Activated T-helper 2 cell treated with anti-CD3 and anti-CD28 coated beads, Interferon-gamma antibody, Interleukin-2, Interleukin-4, amounts not matched to agents 10 μg/mL and 5 μg/mL and 100 μg/mL, durations not matched to agents 14 hours and 24 hours and 36 hours (primary cell): ENCODE results near the gene PTPN2. TPM values are rescaled to one million over a fixed set of nuclear protein-coding genes. Genes with fewer than 3 reads are reported as not detected.
A peak's percentile ranks its signal among the peaks of the same experiment; 100 is the strongest.
"Not testable (repeated sequence)": the region's sequence is repeated elsewhere in the genome, so short reads cannot be mapped to it uniquely, and the experiment has no call there.

Experiments used
- DNase-seq: peaks from one replicate; pipeline ENCODE4 v3.0.0; 2021; ENCODE audit warnings: low spot score
- H3K27ac Mint-ChIP-seq: one replicate; pipeline ENCODE4 v1.8.0; 2021; ENCODE audit warnings: mixed read lengths
- H3K27me3 Mint-ChIP-seq: one replicate; pipeline ENCODE4 v1.8.0; 2021; ENCODE audit warnings: low read depth, mixed read lengths
- H3K36me3 Mint-ChIP-seq: one replicate; pipeline ENCODE4 v1.8.0; 2021; ENCODE audit warnings: low read depth, mixed read lengths
- H3K4me1 Mint-ChIP-seq: one replicate; pipeline ENCODE4 v1.8.0; 2021; ENCODE audit warnings: low read depth, mixed read lengths
- H3K4me3 Mint-ChIP-seq: one replicate; pipeline ENCODE4 v1.8.0; 2021; ENCODE audit warnings: low read depth, mild to moderate bottlenecking, moderate library complexity, mixed read lengths
- H3K9me3 Mint-ChIP-seq: one replicate; pipeline ENCODE4 v1.8.0; 2021; ENCODE audit warnings: mixed read lengths
- intact Hi-C: fragments of 100-400 bp; cut with micrococcal nuclease; formaldehyde crosslinking; loops from one replicate; pipeline ENCODE4 v1.15.1; 2023
- total RNA-seq: library from RNA; stranded (reverse); gene quantifications from 2 replicates; pipeline ENCODE4 v1.2.3, GENCODE V29; 2022

The PTPN2 gene
- total RNA-seq, 1 donor from 2014 or later: 60.6 TPM

DNA sequence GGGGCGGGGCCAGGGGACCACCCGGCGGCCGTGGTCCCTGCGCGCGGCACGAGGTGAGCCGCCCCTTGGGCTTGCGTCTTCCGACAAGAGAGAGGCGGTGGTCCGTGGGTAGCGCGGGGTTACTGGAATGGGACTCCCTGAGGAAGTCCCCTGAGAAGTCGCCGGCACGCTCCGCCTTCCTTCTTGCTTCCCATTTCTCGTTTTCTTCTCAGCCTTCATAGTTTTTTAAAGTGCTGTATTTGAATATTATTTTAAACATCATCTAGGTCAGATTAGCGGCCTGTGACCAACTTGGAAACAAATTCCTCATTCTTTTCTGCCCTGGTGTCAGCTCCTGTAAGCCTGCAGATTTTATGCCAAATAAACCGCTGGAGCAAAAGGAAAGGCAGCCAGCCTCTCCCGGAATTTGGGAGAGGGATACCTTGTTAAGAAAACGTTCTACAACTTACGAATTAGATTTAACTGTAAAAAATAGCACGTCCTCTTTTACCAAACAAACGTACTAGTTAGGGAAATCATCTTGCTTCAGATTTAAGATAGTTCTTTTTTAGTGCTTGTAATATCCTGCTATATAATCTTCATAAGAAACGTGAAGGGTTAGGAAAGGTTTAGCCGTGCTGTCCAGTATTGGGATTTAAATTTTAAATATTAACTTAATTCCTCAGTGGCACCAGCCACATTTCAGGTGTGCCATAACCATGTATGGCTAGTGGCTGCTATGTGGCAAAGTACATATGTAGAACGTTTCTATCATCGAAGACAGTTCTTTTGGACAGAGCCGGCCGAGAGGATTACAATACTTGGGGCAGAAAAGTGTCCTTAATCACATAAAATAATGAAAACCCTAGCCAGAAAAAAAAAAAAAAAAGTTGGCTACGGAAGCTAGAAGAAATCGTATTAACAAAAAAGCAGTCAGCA is 628 bp upstream of the PTPN2 start:
- intact Hi-C loops: loop anchor here (1.0 to 5.0 kb wide), 3 partner anchors 63 to 843 kb away; partner anchors contain the start of genes FAM210A and RNMT
- H3K27ac Mint-ChIP-seq: peak overlapping the region; percentile 87
- H3K9me3 Mint-ChIP-seq: no peaks in the 10 kb centered on the region
- peaks cover 46% of the 10 kb centered on the region for H3K4me1 Mint-ChIP-seq
- no peaks in the 10 kb centered on the region for H3K27me3 Mint-ChIP-seq
- H3K36me3 Mint-ChIP-seq: peaks cover 22% of the 10 kb centered on the region
- peak overlapping the region; percentile 94 for H3K4me3 Mint-ChIP-seq
- DNase-seq: no peak

GRCh38 chr18:12883372-12883683 is 709 bp downstream of the PTPN2 start:
- H3K4me1 Mint-ChIP-seq: peaks cover 55% of the 10 kb centered on the region

DNA sequence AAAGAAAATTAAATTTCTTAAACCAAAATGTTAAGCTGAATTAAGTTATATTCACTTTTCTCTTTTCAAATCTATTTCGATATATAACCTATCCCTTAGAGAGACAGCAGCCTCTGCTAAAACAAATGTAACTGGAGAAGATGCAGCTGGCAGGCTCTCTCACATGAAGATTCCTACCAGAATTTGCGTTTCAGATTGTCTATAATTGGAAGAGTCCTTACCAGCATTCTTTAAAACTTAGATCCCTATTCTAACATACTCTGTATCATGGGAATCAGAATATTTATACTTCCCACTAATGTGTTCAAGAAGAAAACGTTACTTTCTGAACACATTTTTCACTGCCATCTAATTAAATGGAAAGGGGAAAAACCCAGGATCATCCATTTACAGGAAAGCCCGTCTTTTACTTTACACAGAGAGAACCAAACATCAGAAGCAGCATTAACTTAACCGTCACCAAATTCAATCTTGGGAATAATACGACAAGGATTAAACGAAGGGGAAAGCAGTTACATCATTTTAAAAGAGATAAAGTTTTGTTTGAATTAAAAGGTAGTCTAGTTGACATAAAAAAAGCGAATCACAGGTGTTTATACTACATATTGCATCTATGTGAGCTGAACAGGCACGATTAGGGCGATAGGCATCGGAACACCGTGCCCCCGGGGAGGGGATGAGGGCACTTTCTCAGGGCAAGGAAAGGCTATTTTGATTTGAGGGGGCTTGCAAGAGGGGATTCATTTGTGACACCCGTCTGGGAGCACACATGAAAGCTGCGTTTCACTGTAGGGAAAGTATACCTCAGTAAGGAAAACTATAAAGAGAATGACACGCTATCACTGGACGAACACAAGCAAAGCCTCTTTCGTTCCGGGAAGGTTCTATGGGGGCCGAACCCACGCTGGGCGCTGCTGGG is 1.3 kb downstream of the PTPN2 start:
- DNase-seq: no peak
- peak overlapping the region; percentile 86 for H3K4me3 Mint-ChIP-seq
- H3K36me3 Mint-ChIP-seq: peaks cover 27% of the 10 kb centered on the region
- peaks cover 55% of the 10 kb centered on the region for H3K4me1 Mint-ChIP-seq
- H3K27me3 Mint-ChIP-seq: no peaks in the 10 kb centered on the region
- intact Hi-C loops: loop anchor here (1.0 to 5.0 kb wide), 5 partner anchors 43 to 845 kb away; partner anchors contain the start of genes AFG3L2, FAM210A, PSMG2 and RNMT
- H3K27ac Mint-ChIP-seq: peak overlapping the region; percentile 80
- H3K9me3 Mint-ChIP-seq: no peaks in the 10 kb centered on the region

More at GRCh38 chr18:12883372-12883683, 709 bp downstream of the PTPN2 start:
- Mint-ChIP-seq H3K36me3 (peaks cover 28% of the 10 kb centered on the region), H3K4me3 (peak overlapping the region; percentile 94), H3K27ac (peak overlapping the region; percentile 80), H3K9me3 (no peaks in the 10 kb centered on the region), H3K27me3 (no peaks in the 10 kb centered on the region)
- intact Hi-C loops: loop anchor here (1.0 to 5.0 kb wide), 5 partner anchors 44 to 844 kb away; partner anchors contain the start of genes AFG3L2, FAM210A, PSMG2 and RNMT
- DNase-seq: no peak

DNA sequence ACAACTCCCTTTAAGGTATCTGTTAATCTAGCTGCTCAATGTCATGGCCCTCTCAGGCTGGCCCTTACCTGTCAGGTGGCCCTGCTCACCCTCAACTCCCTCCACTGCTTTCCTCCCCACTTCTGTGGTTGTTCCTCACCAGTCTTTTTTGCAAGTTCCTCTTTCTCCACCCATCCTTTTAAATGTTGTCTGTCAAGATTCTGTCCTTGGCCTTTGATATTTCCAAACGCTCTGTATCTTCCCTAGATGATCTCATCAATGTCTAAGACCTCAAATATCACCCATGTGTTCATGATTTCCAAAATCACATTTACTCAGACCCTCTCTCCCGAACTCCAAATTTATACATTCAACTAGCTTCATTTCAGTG is 3.5 kb downstream of the PTPN2 start:
- H3K9me3 Mint-ChIP-seq: peaks cover 4% of the 10 kb centered on the region
- intact Hi-C loops: loop anchor here (2.0 to 5.0 kb wide), 3 partner anchors 18 to 847 kb away; partner anchors contain the start of genes FAM210A and RNMT
- H3K27me3 Mint-ChIP-seq: no peaks in the 10 kb centered on the region
- peaks cover 42% of the 10 kb centered on the region for H3K36me3 Mint-ChIP-seq
- H3K4me1 Mint-ChIP-seq: peaks cover 58% of the 10 kb centered on the region
- no peak for DNase-seq
- H3K4me3 Mint-ChIP-seq: peak overlapping the region; percentile 55
- H3K27ac Mint-ChIP-seq: peak overlapping the region; percentile 58

DNA sequence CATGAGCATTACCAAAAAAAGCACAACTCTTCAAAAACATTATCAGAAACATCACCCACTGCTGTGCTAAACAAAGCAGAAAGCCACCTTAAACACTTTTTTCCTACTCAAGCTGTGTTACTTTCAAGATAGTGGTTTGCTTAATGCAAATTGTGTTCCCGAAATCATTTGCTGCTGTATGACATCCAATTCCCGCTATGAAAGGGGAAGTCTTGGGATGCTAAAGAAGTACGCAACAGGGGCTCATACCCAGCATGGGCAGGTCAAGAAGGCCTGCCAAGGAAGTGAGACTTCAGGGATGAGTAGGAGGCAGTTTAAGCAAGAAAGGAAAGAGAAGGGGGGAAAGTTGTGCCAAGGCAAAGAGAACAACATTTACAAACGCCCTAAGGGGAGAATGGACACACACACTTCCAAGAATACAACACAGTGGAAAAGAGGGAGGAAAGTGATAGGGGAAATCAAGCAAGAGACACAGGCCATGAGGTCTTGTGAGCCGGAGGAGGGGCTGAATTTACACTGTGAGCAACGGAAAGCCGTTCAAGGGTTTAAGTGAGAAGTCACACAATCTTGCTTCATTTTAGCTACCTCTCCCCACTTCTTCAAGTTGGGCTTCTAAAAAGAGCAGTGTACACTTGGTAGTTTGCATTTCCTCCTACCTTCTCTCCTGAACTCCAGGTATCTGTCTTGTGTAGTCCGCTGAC is 4.0 kb downstream of the PTPN2 start:
- peak overlapping the region; percentile 17 for H3K4me3 Mint-ChIP-seq
- peaks cover 44% of the 10 kb centered on the region for H3K36me3 Mint-ChIP-seq
- H3K4me1 Mint-ChIP-seq: peaks cover 55% of the 10 kb centered on the region
- peak overlapping the region; percentile 58 for H3K27ac Mint-ChIP-seq
- no peaks in the 10 kb centered on the region for H3K27me3 Mint-ChIP-seq
- intact Hi-C loops: loop anchor here (2.0 to 5.0 kb wide), 3 partner anchors 17 to 847 kb away; partner anchors contain the start of genes FAM210A and RNMT
- no peak for DNase-seq
- H3K9me3 Mint-ChIP-seq: peaks cover 4% of the 10 kb centered on the region

- H3K36me3 Mint-ChIP-seq: peaks cover 47% of the 10 kb centered on the region
- H3K27me3 Mint-ChIP-seq, DNase-seq, H3K9me3 Mint-ChIP-seq, H3K27ac Mint-ChIP-seq, intact Hi-C loops, H3K4me3 Mint-ChIP-seq: not testable (repeated sequence)
- H3K4me1 Mint-ChIP-seq: peaks cover 27% of the 10 kb centered on the region
These were observed 9.0 kb downstream of the PTPN2 start for GRCh38 chr18:12874992-12875391.

GRCh38 chr18:12873961-12874567 is 10.0 kb downstream of the PTPN2 start:
- Mint-ChIP-seq H3K4me1 (peaks cover 17% of the 10 kb centered on the region), H3K36me3 (peaks cover 39% of the 10 kb centered on the region)
- H3K9me3 Mint-ChIP-seq, H3K4me3 Mint-ChIP-seq, H3K27me3 Mint-ChIP-seq, DNase-seq, intact Hi-C loops, H3K27ac Mint-ChIP-seq: not testable (repeated sequence)

GRCh38 chr18:12872408-12872807 is 11.6 kb downstream of the PTPN2 start:
- DNase-seq: no peak
- no peak overlapping the region for H3K4me3 Mint-ChIP-seq
- no peaks in the 10 kb centered on the region for H3K27me3 Mint-ChIP-seq
- no peak overlapping the region for H3K27ac Mint-ChIP-seq
- H3K36me3 Mint-ChIP-seq: peaks cover 40% of the 10 kb centered on the region
- peaks cover 20% of the 10 kb centered on the region for H3K4me1 Mint-ChIP-seq
- intact Hi-C loops: no loop called here
- H3K9me3 Mint-ChIP-seq: peaks cover 4% of the 10 kb centered on the region

GRCh38 chr18:12868576-12868975 is 15.5 kb downstream of the PTPN2 start:
- no peak for DNase-seq
- intact Hi-C loops: no loop called here
- H3K9me3 Mint-ChIP-seq: no peaks in the 10 kb centered on the region
- peaks cover 16% of the 10 kb centered on the region for H3K4me1 Mint-ChIP-seq
- H3K27ac Mint-ChIP-seq: no peak overlapping the region
- H3K36me3 Mint-ChIP-seq: peaks cover 18% of the 10 kb centered on the region
- no peaks in the 10 kb centered on the region for H3K27me3 Mint-ChIP-seq
- H3K4me3 Mint-ChIP-seq: no peak overlapping the region

DNA sequence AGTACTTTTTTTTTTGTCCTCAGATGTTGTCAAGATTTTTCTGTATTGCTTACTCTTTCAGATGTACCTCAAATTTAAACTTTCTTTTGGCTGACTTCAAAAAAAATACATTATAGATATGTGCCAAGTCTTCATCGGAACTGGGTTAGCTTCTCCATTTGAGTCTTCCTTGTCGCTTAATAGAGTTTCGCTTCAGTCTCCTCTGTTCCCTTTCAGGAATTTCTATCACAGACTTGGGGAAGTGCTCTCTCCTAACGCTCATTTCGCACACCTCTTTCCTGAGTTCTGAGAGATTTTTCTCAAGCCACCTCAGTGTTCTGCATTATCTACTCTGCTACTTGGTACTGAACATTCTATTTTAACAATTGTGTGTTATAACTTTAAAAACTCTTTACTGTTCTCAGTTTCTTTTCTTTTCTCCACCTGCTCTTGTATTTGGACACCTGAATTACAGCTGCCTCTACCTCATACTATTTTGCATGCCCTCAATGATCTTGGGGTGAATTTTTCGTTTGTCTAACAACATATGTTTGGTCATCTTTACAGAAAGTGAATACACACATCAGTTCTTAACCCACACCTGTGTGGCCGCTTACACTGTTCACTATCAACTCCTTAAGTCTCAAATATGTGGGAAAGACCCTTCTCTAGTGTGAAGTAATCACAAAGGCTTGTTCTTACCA is 16.5 kb downstream of the PTPN2 start:
- Mint-ChIP-seq H3K27ac (no peak overlapping the region), H3K4me1 (peaks cover 23% of the 10 kb centered on the region), H3K36me3 (peaks cover 10% of the 10 kb centered on the region), H3K4me3 (no peak overlapping the region), H3K9me3 (no peaks in the 10 kb centered on the region), H3K27me3 (no peaks in the 10 kb centered on the region)
- intact Hi-C loops: no loop called here
- no peak for DNase-seq

DNA sequence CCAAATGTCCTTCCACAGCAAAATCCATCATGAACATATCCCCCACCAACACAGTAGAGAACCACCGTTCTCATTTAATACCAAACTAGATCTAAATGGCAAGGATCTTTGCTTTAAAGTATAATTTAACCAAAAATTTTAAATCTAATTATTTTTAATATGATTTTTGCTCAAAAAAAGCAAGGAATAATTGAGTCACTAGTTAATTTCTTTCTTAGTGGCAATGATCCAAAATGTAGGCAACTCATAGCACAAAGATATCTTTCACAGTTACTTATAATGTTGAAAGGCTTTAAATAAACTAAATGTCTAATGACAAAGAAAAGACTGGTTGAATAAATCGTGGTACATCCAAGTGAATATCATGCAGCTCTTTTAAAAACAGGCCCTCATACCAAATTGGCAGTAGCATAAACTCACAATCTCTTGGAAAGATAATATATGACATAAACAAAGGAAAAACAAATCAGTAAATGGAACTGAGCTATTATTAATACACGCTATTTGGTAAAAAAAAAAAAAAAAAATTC is 20.3 kb downstream of the PTPN2 start:
- Mint-ChIP-seq H3K36me3 (peaks cover 15% of the 10 kb centered on the region), H3K4me3 (no peak overlapping the region), H3K4me1 (peaks cover 45% of the 10 kb centered on the region), H3K9me3 (no peaks in the 10 kb centered on the region), H3K27me3 (no peaks in the 10 kb centered on the region), H3K27ac (no peak overlapping the region)
- intact Hi-C loops: loop anchor here (2.0 kb wide), 1 partner anchor 17 kb away; no protein-coding TSS in a partner anchor
- no peak for DNase-seq
